Ovary (tissue), 3 donors: ENCODE measurements around the gene PCSK1N.

ENCODE experiments used
- CTCF ChIP-seq, 3 donors: fragments of 450-650 bp in 2 of 3; fragments of 200-600 bp in 1 of 3; IDR thresholded peaks; one replicate each; pipeline versions ENCODE4 v1.5.1 to v1.8.0; 2016 to 2022; ENCODE audit warnings: antibody characterized with exemption in 3 of 3, mild to moderate bottlenecking in 1 of 3
- EP300 ChIP-seq: sonication (generic); formaldehyde crosslinking; IDR thresholded peaks from one replicate; pipeline ENCODE4 v1.6.1; 2017; ENCODE audit warnings: antibody characterized with exemption
- donor health status: DM: no; HTN: no; CAD: no.

- no peak for TF ChIP-seq CTCF (IDR thresholded peaks at IDR 0.05)
- no peak for TF ChIP-seq EP300
These were observed 41.5 kb downstream of the PCSK1N start for GRCh38 chrX:48793935-48794334.
